Activated naive CD8-positive, alpha-beta T cell treated with anti-CD3 and anti-CD28 coated beads, Interleukin-2, amount 50 U/mL, for 24 hours (primary cell): ENCODE results near the gene WFIKKN2.

ENCODE experiments used
- ATAC-seq: fragments of 150-1000 bp; cut with Tn5 transposase; one replicate; pipeline ENCODE4 v1.10.0; 2021
- DNase-seq: peaks from one replicate; pipeline ENCODE4 v3.0.0; 2021
- H3K27ac Mint-ChIP-seq: one replicate; pipeline ENCODE4 v1.8.0; 2021; ENCODE audit warnings: mild to moderate bottlenecking, mixed read lengths
- H3K27me3 Mint-ChIP-seq: one replicate; pipeline ENCODE4 v1.8.0; 2021; ENCODE audit warnings: mixed read lengths
- H3K36me3 Mint-ChIP-seq: one replicate; pipeline ENCODE4 v1.8.0; 2021; ENCODE audit warnings: low read depth, mixed read lengths
- H3K4me1 Mint-ChIP-seq: one replicate; pipeline ENCODE4 v1.8.0; 2021; ENCODE audit warnings: mixed read lengths
- H3K4me3 Mint-ChIP-seq: one replicate; pipeline ENCODE4 v1.8.0; 2021; ENCODE audit warnings: mild to moderate bottlenecking, moderate library complexity, mixed read lengths
- H3K9me3 Mint-ChIP-seq: one replicate; pipeline ENCODE4 v1.8.0; 2021; ENCODE audit warnings: mixed read lengths

Gene WFIKKN2

GRCh38 chr17:50837286-50837979 is 2.0 kb downstream of the WFIKKN2 start:
- peaks cover 6% of the 10 kb centered on the region for H3K27me3 Mint-ChIP-seq
- no peak for DNase-seq
- H3K4me3 Mint-ChIP-seq = no peak overlapping the region
- no peak for ATAC-seq
- no peak overlapping the region for H3K27ac Mint-ChIP-seq
- no peaks in the 10 kb centered on the region for H3K36me3 Mint-ChIP-seq
- H3K9me3 Mint-ChIP-seq = no peaks in the 10 kb centered on the region
- H3K4me1 Mint-ChIP-seq = no peaks in the 10 kb centered on the region

GRCh38 chr17:50837980-50838954 is 2.9 kb downstream of the WFIKKN2 start:
- H3K9me3 Mint-ChIP-seq = no peaks in the 10 kb centered on the region
- no peaks in the 10 kb centered on the region for H3K36me3 Mint-ChIP-seq
- no peak overlapping the region for H3K27ac Mint-ChIP-seq
- H3K4me3 Mint-ChIP-seq = no peak overlapping the region
- H3K27me3 Mint-ChIP-seq = peaks cover 6% of the 10 kb centered on the region
- H3K4me1 Mint-ChIP-seq = no peaks in the 10 kb centered on the region
- ATAC-seq (no peak), DNase-seq (no peak)

GRCh38 chr17:50839591-50840310 is 4.4 kb downstream of the WFIKKN2 start:
- DNase-seq (no peak), ATAC-seq (no peak)
- Mint-ChIP-seq H3K9me3 (no peaks in the 10 kb centered on the region), H3K27ac (no peak overlapping the region), H3K27me3 (peaks cover under 1% of the 10 kb centered on the region), H3K4me1 (no peaks in the 10 kb centered on the region), H3K4me3 (no peak overlapping the region), H3K36me3 (no peaks in the 10 kb centered on the region)

GRCh38 chr17:50840311-50840851 is 5.0 kb downstream of the WFIKKN2 start:
- no peak overlapping the region for H3K27ac Mint-ChIP-seq
- H3K27me3 Mint-ChIP-seq = no peaks in the 10 kb centered on the region
- ATAC-seq = no peak

DNA sequence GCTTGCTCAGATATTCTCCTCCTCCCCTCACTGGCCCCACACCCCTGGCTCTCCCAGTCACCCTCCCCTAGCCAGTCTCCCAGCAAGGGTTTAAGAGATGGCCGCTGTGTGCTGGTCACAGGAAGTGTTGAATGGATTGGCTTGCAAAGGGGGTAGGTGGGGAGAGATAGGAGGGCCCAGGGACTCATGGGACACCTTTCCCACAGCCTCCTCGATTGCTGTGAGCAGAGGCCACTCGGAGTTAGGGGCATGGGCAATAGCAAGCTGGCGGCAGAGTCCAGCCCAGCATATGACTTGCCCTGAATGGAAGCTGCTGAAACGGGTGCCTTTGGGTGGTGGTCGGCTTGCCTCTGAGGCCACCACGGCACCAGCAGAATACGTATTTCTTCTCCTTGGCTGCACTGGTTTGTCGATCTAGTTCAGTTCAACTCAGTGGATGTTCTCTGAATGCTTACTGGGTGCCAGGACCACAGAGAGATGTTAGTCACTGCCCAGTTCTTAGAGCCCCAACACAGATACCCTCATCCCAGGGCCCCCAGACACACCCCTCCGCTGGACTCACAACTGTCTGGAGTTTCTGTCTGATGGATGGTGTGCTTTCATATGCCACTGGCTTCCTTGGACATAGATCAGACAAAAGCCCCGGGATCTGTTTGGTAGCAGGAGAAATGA is 6.0 kb downstream of the WFIKKN2 start:
- Mint-ChIP-seq H3K27me3 (no peaks in the 10 kb centered on the region), H3K27ac (no peak overlapping the region), H3K4me1 (no peaks in the 10 kb centered on the region), H3K4me3 (no peak overlapping the region), H3K9me3 (no peaks in the 10 kb centered on the region), H3K36me3 (no peaks in the 10 kb centered on the region)
- ATAC-seq (no peak), DNase-seq (no peak)

More at GRCh38 chr17:50840311-50840851, 5.0 kb downstream of the WFIKKN2 start:
- Mint-ChIP-seq H3K4me1 (no peaks in the 10 kb centered on the region), H3K9me3 (no peaks in the 10 kb centered on the region), H3K4me3 (no peak overlapping the region), H3K36me3 (no peaks in the 10 kb centered on the region)
- no peak for DNase-seq

DNA sequence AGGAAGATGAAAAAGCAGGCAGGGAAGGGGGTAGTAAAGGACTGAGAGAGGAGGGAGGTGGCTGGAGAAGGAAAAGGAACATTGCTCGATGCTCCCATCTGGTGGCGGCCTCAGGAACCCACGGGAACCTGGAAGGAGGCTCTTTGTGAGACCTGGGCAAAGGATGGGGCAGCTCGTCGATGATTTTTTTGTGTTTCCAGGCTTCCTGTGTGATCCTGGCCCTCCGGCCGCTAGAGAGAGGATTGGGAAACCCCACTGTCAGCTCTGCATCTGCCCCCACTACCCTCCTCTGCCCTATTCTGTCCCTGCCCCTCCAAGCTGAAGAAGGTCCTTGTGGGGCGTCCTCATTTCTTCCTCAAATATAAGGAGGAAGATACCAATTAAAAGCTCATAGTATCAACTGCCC is 6.6 kb downstream of the WFIKKN2 start:
- DNase-seq (peak; percentile 61), ATAC-seq (peak; percentile 51)
- Mint-ChIP-seq H3K27ac (no peak overlapping the region), H3K4me3 (no peak overlapping the region), H3K27me3 (no peaks in the 10 kb centered on the region), H3K9me3 (no peaks in the 10 kb centered on the region), H3K4me1 (no peaks in the 10 kb centered on the region), H3K36me3 (no peaks in the 10 kb centered on the region)

DNA sequence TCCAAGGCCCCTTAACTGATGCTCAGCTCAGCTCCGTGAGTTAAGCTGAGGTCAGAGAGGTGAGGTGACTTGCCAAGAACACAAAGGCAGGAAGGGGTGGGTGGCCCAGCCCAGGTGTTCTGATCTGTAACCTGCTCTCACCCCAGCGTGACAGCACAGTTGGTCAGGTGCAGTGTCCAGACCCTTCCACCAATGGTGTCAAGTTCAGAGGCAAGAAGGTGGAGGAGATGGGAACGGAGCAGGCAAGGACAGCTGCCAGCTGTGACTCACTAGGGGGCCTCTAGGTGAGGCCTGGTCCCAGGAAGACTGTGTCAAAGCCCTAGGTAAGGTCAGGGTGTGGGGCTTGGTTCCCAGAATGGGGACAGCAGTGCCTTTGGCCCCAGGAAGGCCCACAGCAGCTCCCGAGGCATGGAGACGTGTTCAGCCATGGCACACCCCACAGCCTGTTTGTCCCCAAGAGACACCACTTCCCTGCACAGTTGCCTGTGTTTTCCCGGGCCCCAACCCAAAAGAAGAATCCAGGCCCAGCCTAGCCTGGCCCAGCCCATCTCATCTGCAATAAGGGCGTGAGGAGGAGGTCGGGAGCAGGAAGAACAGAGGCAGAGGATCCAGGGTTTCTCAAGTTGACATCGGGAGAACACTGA is 7.2 kb downstream of the WFIKKN2 start:
- no peaks in the 10 kb centered on the region for H3K27me3 Mint-ChIP-seq
- DNase-seq = no peak
- H3K36me3 Mint-ChIP-seq = no peaks in the 10 kb centered on the region
- H3K4me3 Mint-ChIP-seq = no peak overlapping the region
- ATAC-seq = no peak
- H3K27ac Mint-ChIP-seq = no peak overlapping the region
- H3K4me1 Mint-ChIP-seq = no peaks in the 10 kb centered on the region
- no peaks in the 10 kb centered on the region for H3K9me3 Mint-ChIP-seq

GRCh38 chr17:50843150-50843905 is 7.9 kb downstream of the WFIKKN2 start:
- H3K9me3 Mint-ChIP-seq = no peaks in the 10 kb centered on the region
- ATAC-seq (no peak), DNase-seq (no peak)
- no peaks in the 10 kb centered on the region for H3K36me3 Mint-ChIP-seq
- H3K4me3 Mint-ChIP-seq = no peak overlapping the region
- no peaks in the 10 kb centered on the region for H3K27me3 Mint-ChIP-seq
- H3K4me1 Mint-ChIP-seq = no peaks in the 10 kb centered on the region
- H3K27ac Mint-ChIP-seq = no peak overlapping the region

DNA sequence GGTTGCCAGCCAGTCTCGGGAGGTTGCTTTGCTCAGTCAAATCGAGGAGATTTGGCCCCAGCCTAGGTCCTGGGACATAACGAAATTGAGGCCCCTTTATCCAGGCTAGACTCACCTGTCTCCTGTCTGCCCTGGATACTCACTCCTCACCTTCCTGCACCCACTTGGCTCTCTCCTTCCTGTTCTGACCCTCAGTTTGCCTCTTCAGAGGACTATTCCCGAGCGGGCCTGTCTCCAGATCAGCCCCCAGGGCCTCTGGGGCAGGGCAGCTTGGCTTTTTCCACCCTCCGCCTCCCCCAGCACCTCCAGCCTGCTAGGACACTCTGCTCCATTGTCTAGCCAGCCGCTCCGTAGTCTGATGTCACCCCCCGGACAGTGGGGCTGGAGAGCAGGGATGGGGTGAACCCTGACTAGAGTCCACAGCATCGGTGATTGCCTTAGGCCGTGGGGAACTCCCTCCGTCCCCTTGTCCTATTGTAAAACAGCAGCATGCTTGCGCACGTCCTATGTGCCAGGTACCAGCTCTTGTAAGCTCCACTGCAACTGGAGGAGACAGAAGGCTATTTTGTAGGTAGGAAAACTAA is 8.8 kb downstream of the WFIKKN2 start:
- no peaks in the 10 kb centered on the region for H3K9me3 Mint-ChIP-seq
- no peaks in the 10 kb centered on the region for H3K4me1 Mint-ChIP-seq
- H3K27me3 Mint-ChIP-seq = no peaks in the 10 kb centered on the region
- no peaks in the 10 kb centered on the region for H3K36me3 Mint-ChIP-seq
- H3K4me3 Mint-ChIP-seq = no peak overlapping the region
- ATAC-seq (no peak), DNase-seq (no peak)
- no peak overlapping the region for H3K27ac Mint-ChIP-seq

- Mint-ChIP-seq H3K36me3 (no peaks in the 10 kb centered on the region), H3K27me3 (no peaks in the 10 kb centered on the region), H3K27ac (no peak overlapping the region), H3K4me3 (no peak overlapping the region), H3K4me1 (no peaks in the 10 kb centered on the region), H3K9me3 (no peaks in the 10 kb centered on the region)
- DNase-seq (no peak), ATAC-seq (no peak)
These were observed 10.1 kb downstream of the WFIKKN2 start for GRCh38 chr17:50845240-50846147.

DNA sequence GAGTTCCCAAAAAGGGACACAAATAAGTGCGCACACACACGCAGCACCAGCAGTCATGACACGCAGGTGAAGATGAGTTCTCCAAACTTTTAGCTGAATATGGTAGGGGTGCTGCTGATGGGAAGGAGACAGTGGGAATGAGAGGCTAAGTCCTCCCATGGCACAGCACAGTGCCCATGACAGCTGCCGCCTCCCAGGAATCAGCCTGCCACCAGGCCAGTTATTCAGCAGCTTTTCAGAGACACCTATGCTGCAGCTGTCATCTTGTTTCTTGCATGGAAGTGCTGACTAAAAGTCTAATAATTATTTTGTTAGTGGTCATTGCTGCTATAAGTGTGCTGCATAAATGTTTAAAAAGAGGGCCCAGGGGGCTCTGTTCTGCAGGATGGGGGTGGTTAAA is 12.2 kb downstream of the WFIKKN2 start:
- ATAC-seq (no peak), DNase-seq (no peak)
- Mint-ChIP-seq H3K36me3 (no peaks in the 10 kb centered on the region), H3K4me1 (peaks cover 11% of the 10 kb centered on the region), H3K27ac (no peak overlapping the region), H3K9me3 (no peaks in the 10 kb centered on the region), H3K4me3 (no peak overlapping the region), H3K27me3 (no peaks in the 10 kb centered on the region)

- DNase-seq = no peak
- no peak for ATAC-seq
- H3K36me3 Mint-ChIP-seq = no peaks in the 10 kb centered on the region
- peaks cover 14% of the 10 kb centered on the region for H3K4me1 Mint-ChIP-seq
- H3K4me3 Mint-ChIP-seq = no peak overlapping the region
- no peaks in the 10 kb centered on the region for H3K27me3 Mint-ChIP-seq
- no peak overlapping the region for H3K27ac Mint-ChIP-seq
- no peaks in the 10 kb centered on the region for H3K9me3 Mint-ChIP-seq
These were observed 12.7 kb downstream of the WFIKKN2 start for GRCh38 chr17:50848039-50848438.
